ENCODE data around the gene VPS29.
"Not testable (repeated sequence)": the region's sequence is repeated elsewhere in the genome, so short reads cannot be mapped to it uniquely, and the experiment has no call there.

The VPS29 gene

GRCh38 chr12:110534811-110535210 is 32.9 kb upstream of the VPS29 start:
- no peak for DNase-seq (ENCODE audit: low spot score)
- TF ChIP-seq CTCF (IDR thresholded peaks at IDR 0.05; ENCODE audit: extremely low read depth, missing control alignments), result no peak

GRCh38 chr12:110533607-110534006 is 31.7 kb upstream of the VPS29 start:
- no peak for TF ChIP-seq CTCF (IDR thresholded peaks at IDR 0.05; ENCODE audit: extremely low read depth, missing control alignments)
- no peak for DNase-seq (ENCODE audit: low spot score)

GRCh38 chr12:110532644-110533043 is 30.7 kb upstream of the VPS29 start:
- DNase-seq (ENCODE audit: low spot score), result no peak
- no peak for TF ChIP-seq CTCF (IDR thresholded peaks at IDR 0.05; ENCODE audit: extremely low read depth, missing control alignments)

GRCh38 chr12:110531741-110532333 is 29.9 kb upstream of the VPS29 start:
- peak; percentile 70 for DNase-seq (ENCODE audit: low spot score)
- no peak for TF ChIP-seq CTCF (IDR thresholded peaks at IDR 0.05; ENCODE audit: extremely low read depth, missing control alignments)

- peak; percentile 24 for DNase-seq (ENCODE audit: low spot score)
- TF ChIP-seq CTCF (IDR thresholded peaks at IDR 0.05; ENCODE audit: extremely low read depth, missing control alignments), result no peak
These were observed 28.6 kb upstream of the VPS29 start for GRCh38 chr12:110530511-110530910.

GRCh38 chr12:110528277-110528839 is 26.4 kb upstream of the VPS29 start:
- DNase-seq (ENCODE audit: low spot score), result peak; percentile 27
- TF ChIP-seq CTCF (IDR thresholded peaks at IDR 0.05; ENCODE audit: extremely low read depth, missing control alignments), result no peak

GRCh38 chr12:110520876-110521712 is 19.2 kb upstream of the VPS29 start:
- not testable (repeated sequence) for DNase-seq (ENCODE audit: low spot score)

- DNase-seq (ENCODE audit: low spot score), result not testable (repeated sequence)
These were observed 16.1 kb upstream of the VPS29 start for GRCh38 chr12:110518014-110518413.
